ENCODE measurements around the gene GRK6. TPM values are rescaled to one million over a fixed set of nuclear protein-coding genes. Genes with fewer than 3 reads are reported as not detected.

The GRK6 gene
- total and polyA plus RNA-seq, 12 donors = 6.7 to 22.9 (median 15.2) TPM

DNA sequence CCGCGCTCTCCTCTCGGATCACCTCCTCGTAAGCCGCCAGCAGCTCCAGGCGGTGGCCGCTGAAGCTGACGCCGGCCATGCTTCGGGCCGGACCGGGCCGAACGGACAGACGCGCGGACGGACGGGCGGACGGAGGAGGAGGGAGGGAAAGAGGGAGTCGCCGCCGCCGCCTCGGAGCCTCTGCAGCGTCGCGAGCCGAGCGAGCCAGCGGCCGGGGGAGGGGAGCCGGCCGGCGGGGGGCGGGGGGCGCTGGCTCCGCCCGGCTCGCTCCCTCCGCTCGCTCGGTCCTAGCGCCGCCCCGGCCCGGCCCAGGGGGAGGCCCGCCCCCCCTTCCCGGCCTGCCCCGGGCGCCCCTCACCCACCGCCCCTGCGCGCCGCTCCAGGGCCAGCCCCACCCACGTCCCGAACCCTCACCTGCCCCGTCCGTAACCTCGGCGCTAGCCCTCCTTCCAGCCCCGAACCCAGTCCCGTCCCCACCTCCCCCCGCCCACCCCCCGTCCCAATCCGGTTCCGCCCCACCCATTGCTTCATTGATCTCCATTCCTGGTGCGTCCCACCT lies 47.0 kb downstream of the GRK6 start, which contains the start of gene DBN1:
DBN1 (minus strand) TSS at position 192 of the 559 bp plus-strand sequence; CDS start at position 79, 113 bp downstream.
- Histone ChIP-seq H3K27me3 (peaks cover 0 to 47% (median 14%) of the 10 kb centered on the region in 7 donors), H3K27ac (peak within 1 kb of the TSS; percentile 78 to 93 (median 86)), H3K9me3 (no peaks in the 10 kb centered on the region), H3K4me3 (peak within 1 kb of the TSS; percentile 54 to 85 (median 70)), H3K4me1 (peaks cover 24 to 72% (median 51%) of the 10 kb centered on the region in 9 donors), H3K36me3 (peaks cover 0 to 1% (median 0%) of the 10 kb centered on the region in 9 donors)
- WGBS, 2 donors = 2% methylated on average over 37 to 55 of the region's 69 CpGs
- intact Hi-C loops (cut with DNase I) = no loop called here
- ATAC-seq = peak; percentile 21 to 65 (median 30)
- peak in 1 of 2 donors; percentile 64 for DNase-seq
- TF ChIP-seq, protein P1, sequence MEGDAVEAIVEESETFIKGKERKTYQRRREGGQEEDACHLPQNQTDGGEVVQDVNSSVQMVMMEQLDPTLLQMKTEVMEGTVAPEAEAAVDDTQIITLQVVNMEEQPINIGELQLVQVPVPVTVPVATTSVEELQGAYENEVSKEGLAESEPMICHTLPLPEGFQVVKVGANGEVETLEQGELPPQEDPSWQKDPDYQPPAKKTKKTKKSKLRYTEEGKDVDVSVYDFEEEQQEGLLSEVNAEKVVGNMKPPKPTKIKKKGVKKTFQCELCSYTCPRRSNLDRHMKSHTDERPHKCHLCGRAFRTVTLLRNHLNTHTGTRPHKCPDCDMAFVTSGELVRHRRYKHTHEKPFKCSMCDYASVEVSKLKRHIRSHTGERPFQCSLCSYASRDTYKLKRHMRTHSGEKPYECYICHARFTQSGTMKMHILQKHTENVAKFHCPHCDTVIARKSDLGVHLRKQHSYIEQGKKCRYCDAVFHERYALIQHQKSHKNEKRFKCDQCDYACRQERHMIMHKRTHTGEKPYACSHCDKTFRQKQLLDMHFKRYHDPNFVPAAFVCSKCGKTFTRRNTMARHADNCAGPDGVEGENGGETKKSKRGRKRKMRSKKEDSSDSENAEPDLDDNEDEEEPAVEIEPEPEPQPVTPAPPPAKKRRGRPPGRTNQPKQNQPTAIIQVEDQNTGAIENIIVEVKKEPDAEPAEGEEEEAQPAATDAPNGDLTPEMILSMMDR (IDR thresholded peaks at IDR 0.05) = no peak

DNA sequence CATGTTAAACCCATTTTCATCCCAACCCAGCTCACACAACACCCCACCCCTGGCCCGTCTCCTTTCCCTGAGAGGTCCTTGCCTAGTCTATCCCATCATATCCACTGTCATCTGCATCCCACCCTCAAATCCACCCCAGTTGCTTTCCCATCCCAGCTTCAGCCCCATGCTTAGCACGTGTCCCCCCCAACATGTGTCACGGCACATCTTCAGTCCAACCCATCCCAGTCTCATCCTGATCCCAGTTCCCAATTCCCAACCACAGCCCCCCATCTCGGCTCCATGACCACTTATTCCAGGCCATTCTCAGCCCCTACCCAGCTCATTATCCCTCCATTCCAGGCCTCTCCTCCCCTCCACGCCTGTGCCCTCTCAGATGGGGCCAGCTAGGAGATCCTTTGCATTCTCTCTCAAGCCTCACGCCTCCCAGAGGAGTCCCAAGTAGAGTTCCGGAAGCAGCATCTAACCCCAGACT lies 47.6 kb downstream of the GRK6 start:
- peaks cover 0 to 47% (median 14%) of the 10 kb centered on the region in 7 donors for H3K27me3 ChIP-seq
- 42 to 51% methylated on average over 7 of the region's 7 CpGs for WGBS, 2 donors
- intact Hi-C loops (cut with DNase I) = no loop called here
- H3K4me1 ChIP-seq = peaks cover 18 to 74% (median 51%) of the 10 kb centered on the region in 9 donors
- H3K36me3 ChIP-seq = no peaks in the 10 kb centered on the region
- TF ChIP-seq, protein P1 (IDR thresholded peaks at IDR 0.05) = no peak
- ATAC-seq = no peak
- DNase-seq = no peak
- H3K27ac ChIP-seq = peak overlapping the region in 5 of 10 donors; percentile 16 to 93 (median 53)
- no peaks in the 10 kb centered on the region for H3K9me3 ChIP-seq
- H3K4me3 ChIP-seq = peak overlapping the region in 3 of 10 donors; percentile 69 to 85 (median 74)

DNA sequence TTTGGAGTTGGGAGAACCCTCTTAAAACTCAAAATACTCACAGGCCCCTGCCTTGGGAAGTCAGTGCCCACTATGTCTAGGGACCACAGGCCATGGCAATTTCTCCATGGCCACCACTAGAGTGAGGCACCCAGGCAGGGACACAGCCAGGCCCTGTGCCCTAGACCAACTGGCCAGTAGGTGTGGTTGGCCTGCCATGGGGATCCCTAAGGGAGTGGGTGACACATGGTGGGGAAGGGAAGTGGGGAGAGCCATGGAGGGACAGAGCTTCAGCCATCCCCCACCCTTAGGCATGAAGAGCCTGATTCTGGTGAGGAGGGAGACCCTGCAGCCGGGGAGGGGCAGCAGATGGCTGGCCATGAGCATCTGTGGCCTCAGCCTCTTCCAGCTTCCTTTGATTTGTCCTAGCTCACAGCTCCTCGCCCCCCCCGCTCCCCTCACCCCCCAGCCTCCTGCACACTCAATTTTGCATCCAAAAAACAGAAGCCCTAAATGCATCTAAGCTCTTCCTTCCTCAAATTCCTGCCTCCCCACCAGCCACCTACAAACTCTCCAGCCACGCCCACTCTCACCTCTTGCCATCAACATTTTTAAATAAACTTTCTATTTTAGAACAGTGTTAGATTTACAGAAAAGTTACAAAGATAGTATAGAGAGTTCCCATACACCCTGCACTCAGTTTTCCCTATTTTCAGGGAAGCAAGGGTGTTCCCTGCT lies 48.5 kb downstream of the GRK6 start:
- DNase-seq (no peak), ATAC-seq (no peak)
- Histone ChIP-seq H3K36me3 (no peaks in the 10 kb centered on the region), H3K4me3 (no peak overlapping the region), H3K4me1 (peaks cover 13 to 74% (median 51%) of the 10 kb centered on the region in 9 donors), H3K27me3 (peaks cover 0 to 43% (median 14%) of the 10 kb centered on the region in 7 donors), H3K9me3 (no peaks in the 10 kb centered on the region), H3K27ac (peak overlapping the region in 3 of 10 donors; percentile 16 to 93 (median 53))
- TF ChIP-seq, protein P1 (IDR thresholded peaks at IDR 0.05) = no peak
- intact Hi-C loops (cut with DNase I) = no loop called here
- 52 to 56% methylated on average over 4 of the region's 4 CpGs for WGBS, 2 donors

DNA sequence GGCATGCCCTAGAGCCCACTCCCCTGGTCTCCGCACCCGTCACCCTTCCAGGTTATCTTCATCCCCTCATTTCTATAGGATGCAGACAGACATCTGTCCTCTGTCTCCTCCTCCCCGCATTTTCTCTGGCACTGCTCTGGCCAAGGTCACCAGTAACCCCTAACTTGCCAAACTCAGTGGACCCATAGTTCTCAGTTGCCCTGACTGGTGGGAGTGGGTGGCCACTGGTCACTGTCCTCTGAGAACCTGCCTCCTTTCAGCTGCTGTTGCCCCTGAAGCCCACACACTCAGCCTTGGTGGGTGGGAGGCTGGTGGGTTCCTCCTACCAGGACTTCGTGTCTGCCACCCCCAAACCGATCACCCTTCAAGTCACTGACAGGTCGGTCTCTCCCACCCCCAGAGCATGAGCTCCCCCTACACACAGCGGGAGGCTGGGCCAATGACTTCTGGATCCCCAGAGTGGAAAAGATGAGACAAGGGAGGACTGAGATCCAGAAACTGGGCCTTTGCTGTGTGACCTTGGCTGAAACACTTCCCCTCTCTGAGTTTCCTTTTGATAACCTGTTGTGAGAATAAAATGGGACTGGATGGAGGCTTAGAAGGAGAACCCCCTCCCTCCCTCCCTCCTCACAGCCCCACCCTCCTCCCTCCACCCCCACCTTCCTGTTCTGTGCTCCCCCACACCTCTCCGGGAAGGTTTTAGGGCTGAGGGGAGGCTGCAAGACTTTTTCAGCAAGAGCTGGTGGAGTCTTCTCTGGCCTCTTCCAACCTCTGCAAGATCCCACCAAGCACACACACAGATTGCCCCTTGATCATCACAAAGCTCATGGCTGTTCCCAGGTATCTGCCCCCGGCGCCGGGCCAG lies 49.3 kb downstream of the GRK6 start:
- peaks cover 5 to 68% (median 50%) of the 10 kb centered on the region in 9 donors for H3K4me1 ChIP-seq
- ATAC-seq (no peak), DNase-seq (no peak)
- H3K9me3 ChIP-seq = no peaks in the 10 kb centered on the region
- no peaks in the 10 kb centered on the region for H3K36me3 ChIP-seq
- 69 to 74% methylated on average over 11 of the region's 11 CpGs for WGBS, 2 donors
- peak overlapping the region in 1 of 10 donors; percentile 9 for H3K27ac ChIP-seq
- H3K27me3 ChIP-seq = peaks cover 0 to 43% (median 14%) of the 10 kb centered on the region in 7 donors
- intact Hi-C loops (cut with DNase I) = no loop called here
- TF ChIP-seq, protein P1 (IDR thresholded peaks at IDR 0.05) = no peak
- no peak overlapping the region for H3K4me3 ChIP-seq

Measured in heart right ventricle (tissue), 16 donors.